Endothelial cell of umbilical vein (primary cell): ENCODE results near the gene MAGI3. TPM values are rescaled to one million over a fixed set of nuclear protein-coding genes. Genes with fewer than 3 reads are reported as not detected.

Experiments
- BruUV-seq: library from RNA; stranded (reverse); fragments of 400-500 nt; replicated peaks from 2 replicates; lab custom pipeline; 2021; lab: Mats Ljungman, UMichigan
- CTCF ChIA-PET: fragments of 300-600, 350-600 bp; sonication (Branson Sonifier 250); formaldehyde crosslinking; loops from one replicate; lab custom pipeline; 2021; ENCODE audit warnings: antibody characterized with exemption, inconsistent platforms; lab: Charles Lee
- POLR2A ChIA-PET: fragments of 300-600, 350-600 bp; sonication (Branson Sonifier 250); formaldehyde crosslinking; loops from one replicate; lab custom pipeline; 2021; ENCODE audit warnings: antibody characterized with exemption, inconsistent platforms; lab: Charles Lee
- DNase-seq: peaks from one replicate; pipeline ENCODE4 v3.0.0-alpha.2; 2011; ENCODE audit warnings: low read depth, low spot score
- FAIRE-seq: peaks from 2 replicates; lab custom pipeline; 2011; peaks lifted over from hg19 to GRCh38; lab: Jason Lieb, UNC
- H2AFZ ChIP-seq: 2 replicates; pipeline ENCODE4 v1.6.0; 2012; ENCODE audit warnings: low read depth, low read length, control low read depth, inconsistent platforms
- H3K27ac ChIP-seq: 2 replicates; pipeline ENCODE4 v1.5.1; 2011; ENCODE audit warnings: low read depth, mild to moderate bottlenecking, control low read depth, low read length, moderate library complexity; ENCODE audit not compliant: insufficient read depth
- H3K27me3 ChIP-seq, 2 experiments: 2 replicates each; pipeline versions ENCODE4 v1.6.0 to v1.6.1; 2011; ENCODE audit warnings: low read length in 2 of 2, mixed read lengths in 1 of 2; ENCODE audit not compliant: control insufficient read depth in 2 of 2, insufficient read depth in 2 of 2
- H3K36me3 ChIP-seq, 2 experiments: 2 replicates in 1 of 2; 3 replicates in 1 of 2; pipeline ENCODE4 v1.5.1; 2011; ENCODE audit warnings: low read length in 2 of 2, mild to moderate bottlenecking in 1 of 2, moderate library complexity in 1 of 2; ENCODE audit not compliant: control insufficient read depth in 2 of 2, insufficient read depth in 2 of 2; ENCODE audit errors: extremely low read depth in 1 of 2
- H3K4me1 ChIP-seq: 3 replicates; pipeline ENCODE4 v1.5.1; 2011; ENCODE audit warnings: mild to moderate bottlenecking, low read length; ENCODE audit not compliant: control insufficient read depth, insufficient read depth; ENCODE audit errors: extremely low read depth
- H3K4me2 ChIP-seq: 2 replicates; pipeline ENCODE4 v1.6.1; 2011; ENCODE audit warnings: low read length, control low read depth, mixed read lengths; ENCODE audit not compliant: insufficient read depth
- H3K4me3 ChIP-seq, 3 experiments: fragments of 200-600 bp in 1 of 3; sonication (generic), shearing (Covaris generic) in 1 of 3; replicated peaks in 1 of 3; 2 replicates each; pipeline ENCODE4 v1.5.1; 2011 to 2016; ENCODE audit warnings: control low read depth in 3 of 3, low read length in 3 of 3, mild to moderate bottlenecking in 2 of 3, inconsistent platforms in 1 of 3, low read depth in 1 of 3, moderate library complexity in 1 of 3; ENCODE audit not compliant: insufficient read depth in 1 of 3
- H3K79me2 ChIP-seq: 2 replicates; pipeline ENCODE4 v1.6.0; 2012; ENCODE audit warnings: low read length, inconsistent platforms; ENCODE audit not compliant: control insufficient read depth, insufficient read depth
- H3K9ac ChIP-seq: replicated peaks from 2 replicates; pipeline ENCODE3; 2011; ENCODE audit warnings: low read length, control low read depth; ENCODE audit not compliant: insufficient read depth; ENCODE audit errors: extremely low read depth
- H3K9me1 ChIP-seq: replicated peaks from 3 replicates; pipeline ENCODE4 v1.6.0; 2011; ENCODE audit warnings: mild to moderate bottlenecking, low read length; ENCODE audit not compliant: control insufficient read depth, insufficient read depth; ENCODE audit errors: extremely low read depth
- H3K9me3 ChIP-seq: replicated peaks from 2 replicates; pipeline ENCODE4 v1.5.1; 2012; ENCODE audit warnings: low read length, inconsistent platforms; ENCODE audit not compliant: control insufficient read depth, insufficient read depth
- H4K20me1 ChIP-seq: replicated peaks from 2 replicates; pipeline ENCODE3; 2011; ENCODE audit warnings: mild to moderate bottlenecking, low read length; ENCODE audit not compliant: control insufficient read depth, insufficient read depth; ENCODE audit errors: extremely low read depth
- CTCF ChIP-seq, 2 donors: IDR thresholded peaks; 1 replicate in 1 of 2; 2 replicates in 1 of 2; pipeline ENCODE4 v1.5.1; 2011; ENCODE audit warnings: low read length in 2 of 2, mild to moderate bottlenecking in 2 of 2, moderate library complexity in 2 of 2, control low read depth in 1 of 2, inconsistent platforms in 1 of 2, low read depth in 1 of 2; ENCODE audit not compliant: insufficient read depth in 1 of 2; ENCODE audit errors: extremely low read depth in 1 of 2
- EZH2 ChIP-seq: IDR thresholded peaks from 2 replicates; pipeline ENCODE4 v1.6.1; 2012; ENCODE audit warnings: borderline replicate concordance, low read depth, mild to moderate bottlenecking, moderate library complexity, low read length, inconsistent platforms; ENCODE audit not compliant: severe bottlenecking
- FOS ChIP-seq: IDR thresholded peaks from 2 replicates; pipeline ENCODE4 v1.6.1; 2011; ENCODE audit warnings: mild to moderate bottlenecking, low read length, moderate library complexity, borderline replicate concordance; ENCODE audit not compliant: insufficient read depth
- GATA2 ChIP-seq: IDR thresholded peaks from 2 replicates; pipeline ENCODE4 v1.7.0; 2011; ENCODE audit warnings: low read depth, mild to moderate bottlenecking, moderate library complexity, mixed read lengths, low read length; ENCODE audit not compliant: insufficient read length, insufficient read depth
- JUN ChIP-seq: IDR thresholded peaks from 2 replicates; pipeline ENCODE4 v1.6.1; 2011; ENCODE audit warnings: borderline replicate concordance, low read depth; ENCODE audit not compliant: insufficient read length, insufficient read depth
- MAX ChIP-seq: IDR thresholded peaks from 2 replicates; pipeline ENCODE4 v1.6.1; 2011; ENCODE audit not compliant: insufficient read depth, insufficient read length
- MYC ChIP-seq: IDR thresholded peaks from one replicate; pipeline ENCODE4 v1.6.1; 2011; ENCODE audit warnings: mild to moderate bottlenecking, low read depth, low read length
- POLR2A ChIP-seq: IDR thresholded peaks from 2 replicates; pipeline ENCODE4 v1.6.1; 2012; ENCODE audit warnings: low read depth, mild to moderate bottlenecking, control low read depth, low read length
- POLR2AphosphoS5 ChIP-seq: IDR thresholded peaks from 2 replicates; pipeline ENCODE4 v1.6.1; 2012; ENCODE audit warnings: low read depth, mild to moderate bottlenecking, control low read depth, low read length, moderate library complexity; ENCODE audit not compliant: insufficient read depth
- dilution Hi-C: fragments of 300-500 bp; cut with MboI; formaldehyde crosslinking; loops from one replicate; pipeline ENCODE4 v1.15.0; 2019; ENCODE audit warnings: low sequenced_read_pairs; ENCODE audit not compliant: extremely low pct_ligation_motif_present
- intact Hi-C: fragments of 100-400 bp; cut with micrococcal nuclease; formaldehyde crosslinking; loops from one replicate; pipeline ENCODE4 v1.10.0; 2022
- polyA plus RNA-seq, 4 experiments: library from polyadenylated mRNA; depleted of rRNA in 3 of 4; stranded (reverse) in 3 of 4; unstranded in 1 of 4; fragments of >200 nt; gene quantifications; 2 replicates each; pipeline versions ENCODE4 v1.2.1 to v1.2.3, GENCODE V29; 2011 to 2012; ENCODE audit warnings: missing spikeins in 1 of 4
- total RNA-seq: library from RNA; stranded (reverse); gene quantifications from 2 replicates; pipeline ENCODE4 v1.2.3, GENCODE V29; 2021

MAGI3 gene
- total and polyA plus RNA-seq, 2 donors (not counting 3 experiments of a cell fraction or from before 2014, with no cell fraction given), result 2.8 to 16.1 TPM

- H3K4me2 ChIP-seq, result no peak overlapping the region
- DNase-seq (no peak), FAIRE-seq (no peak)
- no peak overlapping the region for H3K4me3 ChIP-seq
- ChIA-PET CTCF (no interaction called here), POLR2A (no interaction called here)
- H3K9ac ChIP-seq, result no peak overlapping the region
- H3K9me3 ChIP-seq, result peaks cover 3% of the 10 kb centered on the region
- intact Hi-C loops, result no loop called here
- H3K27me3 ChIP-seq, result no peaks in the 10 kb centered on the region
- H3K36me3 ChIP-seq, result peaks cover 3 to 11% of the 10 kb centered on the region in 2 experiments
- no peak overlapping the region for H2AFZ ChIP-seq
- no peak overlapping the region for H3K27ac ChIP-seq
- no peaks in the 10 kb centered on the region for H3K9me1 ChIP-seq
- BruUV-seq, result no TSS peak
- H3K4me1 ChIP-seq, result no peaks in the 10 kb centered on the region
- H4K20me1 ChIP-seq, result no peaks in the 10 kb centered on the region
- H3K79me2 ChIP-seq, result no peaks in the 10 kb centered on the region
- no peak for TF ChIP-seq CTCF (IDR thresholded peaks at IDR 0.05; ENCODE audit: extremely low read depth in 1 of 2, insufficient read depth in 1 of 2, low read depth in 1 of 2, low read length in 2 of 2)
- TF ChIP-seq EZH2, result no peak
- no peak for TF ChIP-seq JUN
- TF ChIP-seq POLR2AphosphoS5, result no peak
- TF ChIP-seq GATA2, result no peak
- TF ChIP-seq FOS, result no peak
- TF ChIP-seq POLR2A, result no peak
- no peak for TF ChIP-seq MYC
- TF ChIP-seq MAX, result no peak
- dilution Hi-C loops, result no loop called here
Observed at GRCh38 chr1:113691184-113691583, 300.9 kb downstream of the MAGI3 start.
